HG03378 (cell line): ENCODE measurements around the gene TMSB10.

Experiments
- ATAC-seq: cut with Tn5 transposase; IDR thresholded peaks from one replicate; pipeline ENCODE4 v1.9.1; 2021; ENCODE audit warnings: mild to moderate bottlenecking, moderate library complexity; ENCODE audit not compliant: unreplicated experiment

Gene TMSB10

GRCh38 chr2:84879584-84880394 lies 25.7 kb upstream of the TMSB10 start:
- ATAC-seq, result peak; percentile 54

GRCh38 chr2:84880395-84880644 lies 25.1 kb upstream of the TMSB10 start:
- ATAC-seq, result no peak

GRCh38 chr2:84880645-84881521 lies 24.6 kb upstream of the TMSB10 start, which contains the start of gene TRABD2A:
TRABD2A (minus strand) TSS chr2:84881084; CDS start chr2:84881039, 45 bp downstream.
- ATAC-seq, result no peak

- peak; percentile 70 for ATAC-seq
Observed at GRCh38 chr2:84881581-84882413, 23.7 kb upstream of the TMSB10 start.

GRCh38 chr2:84882414-84882738 lies 23.1 kb upstream of the TMSB10 start:
- ATAC-seq, result peak; percentile 3

- ATAC-seq, result no peak
Observed at GRCh38 chr2:84882775-84883550, 22.5 kb upstream of the TMSB10 start.

GRCh38 chr2:84884449-84884848 lies 21.0 kb upstream of the TMSB10 start:
- no peak for ATAC-seq

- no peak for ATAC-seq
Observed at GRCh38 chr2:84885111-84885510, 20.3 kb upstream of the TMSB10 start.

- no peak for ATAC-seq
Observed at GRCh38 chr2:84886791-84887190, 18.7 kb upstream of the TMSB10 start.

- ATAC-seq, result peak; percentile 98
Observed at GRCh38 chr2:84888401-84889276, 16.8 kb upstream of the TMSB10 start.

- no peak for ATAC-seq
Observed at GRCh38 chr2:84889332-84889731, 16.1 kb upstream of the TMSB10 start.

- no peak for ATAC-seq
Observed at GRCh38 chr2:84891355-84892010, 14.0 kb upstream of the TMSB10 start.

- ATAC-seq, result no peak
Observed at GRCh38 chr2:84894131-84894586, 11.3 kb upstream of the TMSB10 start.

- ATAC-seq, result no peak
Observed at GRCh38 chr2:84894758-84895520, 10.5 kb upstream of the TMSB10 start.

- no peak for ATAC-seq
Observed at GRCh38 chr2:84896567-84896966, 8.9 kb upstream of the TMSB10 start.

GRCh38 chr2:84897773-84898172 lies 7.7 kb upstream of the TMSB10 start:
- no peak for ATAC-seq

GRCh38 chr2:84899304-84900204 lies 5.9 kb upstream of the TMSB10 start:
- no peak for ATAC-seq
